ENCODE data around the gene CAMK2B.

DNA sequence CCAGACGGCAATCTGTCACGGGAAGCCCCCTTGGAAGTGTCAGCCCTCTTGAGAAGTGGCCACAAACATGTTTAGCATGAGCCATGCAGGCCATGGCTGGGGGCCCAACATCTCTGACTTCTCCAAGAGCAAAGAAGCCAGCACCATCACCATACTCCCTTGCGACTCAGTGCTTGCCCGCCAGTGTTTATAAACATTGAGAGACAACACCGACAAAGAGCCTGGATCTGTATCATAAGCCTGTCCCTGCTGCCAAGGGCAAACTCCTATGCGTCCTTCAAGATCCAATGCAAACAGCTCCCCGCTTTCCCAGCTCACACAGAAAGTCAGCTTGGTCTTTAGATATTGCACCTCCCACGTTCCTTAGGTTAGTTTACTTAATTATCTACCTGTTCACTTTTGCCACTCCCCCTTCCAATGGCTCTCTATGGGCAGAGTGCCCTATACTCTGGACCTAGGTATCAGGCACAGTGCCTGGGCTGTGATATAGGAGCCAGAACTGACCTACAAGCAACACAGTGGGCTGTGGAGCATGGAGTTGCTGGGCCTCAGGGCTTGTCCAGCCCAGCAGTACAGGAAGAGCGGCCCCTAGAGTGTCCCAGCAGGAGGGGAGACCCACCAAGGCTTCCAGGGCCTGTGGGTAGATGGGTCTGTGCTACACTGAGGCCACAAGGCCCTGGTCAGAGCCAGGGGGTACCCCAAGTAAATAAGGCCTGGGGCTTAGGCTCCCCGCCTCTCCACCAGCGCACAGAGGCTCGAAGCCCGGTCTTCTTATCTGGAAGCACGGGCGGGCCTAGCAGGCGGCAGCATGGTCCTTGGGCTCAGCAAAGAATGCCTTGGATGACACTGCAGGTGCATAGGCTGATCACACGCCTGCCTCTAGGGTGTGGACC lies 37.7 kb downstream of the CAMK2B start:
- TF ChIP-seq, protein P1, sequence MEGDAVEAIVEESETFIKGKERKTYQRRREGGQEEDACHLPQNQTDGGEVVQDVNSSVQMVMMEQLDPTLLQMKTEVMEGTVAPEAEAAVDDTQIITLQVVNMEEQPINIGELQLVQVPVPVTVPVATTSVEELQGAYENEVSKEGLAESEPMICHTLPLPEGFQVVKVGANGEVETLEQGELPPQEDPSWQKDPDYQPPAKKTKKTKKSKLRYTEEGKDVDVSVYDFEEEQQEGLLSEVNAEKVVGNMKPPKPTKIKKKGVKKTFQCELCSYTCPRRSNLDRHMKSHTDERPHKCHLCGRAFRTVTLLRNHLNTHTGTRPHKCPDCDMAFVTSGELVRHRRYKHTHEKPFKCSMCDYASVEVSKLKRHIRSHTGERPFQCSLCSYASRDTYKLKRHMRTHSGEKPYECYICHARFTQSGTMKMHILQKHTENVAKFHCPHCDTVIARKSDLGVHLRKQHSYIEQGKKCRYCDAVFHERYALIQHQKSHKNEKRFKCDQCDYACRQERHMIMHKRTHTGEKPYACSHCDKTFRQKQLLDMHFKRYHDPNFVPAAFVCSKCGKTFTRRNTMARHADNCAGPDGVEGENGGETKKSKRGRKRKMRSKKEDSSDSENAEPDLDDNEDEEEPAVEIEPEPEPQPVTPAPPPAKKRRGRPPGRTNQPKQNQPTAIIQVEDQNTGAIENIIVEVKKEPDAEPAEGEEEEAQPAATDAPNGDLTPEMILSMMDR (IDR thresholded peaks at IDR 0.05): no peak
- TF ChIP-seq POLR2A (IDR thresholded peaks at IDR 0.05) (no peak), POLR2AphosphoS5 (IDR thresholded peaks at IDR 0.05) (no peak)

Measured in suprapubic skin (tissue), 4 donors.